ENCODE results near the gene CST4.

DNA sequence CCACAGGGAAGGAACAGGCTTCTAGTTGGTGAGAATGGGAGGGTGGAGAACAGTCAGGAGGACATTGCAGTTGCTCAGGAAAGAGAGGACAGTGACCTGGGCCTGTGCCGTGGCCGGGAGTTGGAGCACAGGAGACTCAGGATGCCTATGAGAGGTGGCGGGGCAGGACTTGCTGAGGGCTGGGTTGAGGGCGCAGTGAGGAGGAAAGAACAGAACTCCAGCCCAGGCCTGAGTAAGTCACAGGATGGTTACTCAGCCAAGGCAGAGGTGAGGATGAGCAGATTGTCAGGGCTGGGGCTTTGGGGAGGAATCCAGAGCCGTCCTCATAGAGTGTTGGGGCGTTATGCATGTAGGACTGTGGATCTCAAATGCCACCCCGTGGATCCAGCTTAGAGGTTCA is 21.2 kb downstream of the CST4 start:
- TF ChIP-seq POLR2AphosphoS5 (IDR thresholded peaks at IDR 0.05; ENCODE audit: low read depth, low read length) (no peak), TAF1 (IDR thresholded peaks at IDR 0.05; ENCODE audit: low read depth, low read length) (no peak), POLR2A (IDR thresholded peaks at IDR 0.05; ENCODE audit: low read depth, low read length) (no peak), PAX5 (IDR thresholded peaks at IDR 0.05; ENCODE audit: insufficient read depth, low read length, severe bottlenecking) (no peak), SPI1 (IDR thresholded peaks at IDR 0.05; ENCODE audit: low read depth, low read length) (no peak), POU2F2 (IDR thresholded peaks at IDR 0.05; ENCODE audit: low read depth, low read length) (no peak)

All from GM12891 (cell line).